ENCODE results near the gene NDUFV1.
"Not testable (repeated sequence)": the region's sequence is repeated elsewhere in the genome, so short reads cannot be mapped to it uniquely, and the experiment has no call there.

The NDUFV1 gene

DNA sequence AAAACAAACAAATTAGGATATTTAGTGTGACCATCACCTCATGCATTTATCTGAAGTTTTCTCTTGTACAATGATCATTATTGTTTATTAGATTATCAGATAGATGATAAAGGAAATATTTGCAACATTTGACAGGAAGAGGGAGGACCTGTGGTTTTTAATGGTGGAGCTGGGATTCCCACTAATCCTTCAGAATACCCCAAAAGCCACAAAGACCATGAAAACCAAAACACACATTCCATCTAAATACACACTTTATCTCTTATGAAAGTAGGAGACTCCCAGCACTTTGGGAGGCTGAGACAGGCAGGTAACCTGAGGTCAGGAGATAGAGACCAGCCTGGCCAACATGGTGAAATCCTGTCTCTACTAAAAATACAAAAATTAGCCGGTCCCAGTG lies 7.6 kb upstream of the NDUFV1 start:
- H3K4me3 ChIP-seq (ENCODE audit: low read depth, low read length): no peak overlapping the region
- no peak for DNase-seq (ENCODE audit: low read depth, low spot score)
- TF ChIP-seq, protein P1, sequence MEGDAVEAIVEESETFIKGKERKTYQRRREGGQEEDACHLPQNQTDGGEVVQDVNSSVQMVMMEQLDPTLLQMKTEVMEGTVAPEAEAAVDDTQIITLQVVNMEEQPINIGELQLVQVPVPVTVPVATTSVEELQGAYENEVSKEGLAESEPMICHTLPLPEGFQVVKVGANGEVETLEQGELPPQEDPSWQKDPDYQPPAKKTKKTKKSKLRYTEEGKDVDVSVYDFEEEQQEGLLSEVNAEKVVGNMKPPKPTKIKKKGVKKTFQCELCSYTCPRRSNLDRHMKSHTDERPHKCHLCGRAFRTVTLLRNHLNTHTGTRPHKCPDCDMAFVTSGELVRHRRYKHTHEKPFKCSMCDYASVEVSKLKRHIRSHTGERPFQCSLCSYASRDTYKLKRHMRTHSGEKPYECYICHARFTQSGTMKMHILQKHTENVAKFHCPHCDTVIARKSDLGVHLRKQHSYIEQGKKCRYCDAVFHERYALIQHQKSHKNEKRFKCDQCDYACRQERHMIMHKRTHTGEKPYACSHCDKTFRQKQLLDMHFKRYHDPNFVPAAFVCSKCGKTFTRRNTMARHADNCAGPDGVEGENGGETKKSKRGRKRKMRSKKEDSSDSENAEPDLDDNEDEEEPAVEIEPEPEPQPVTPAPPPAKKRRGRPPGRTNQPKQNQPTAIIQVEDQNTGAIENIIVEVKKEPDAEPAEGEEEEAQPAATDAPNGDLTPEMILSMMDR (IDR thresholded peaks at IDR 0.05; ENCODE audit: low read depth, low read length): no peak
- in situ Hi-C loops (cut with HindIII; ENCODE audit: low sequenced_read_pairs): no loop called here

DNA sequence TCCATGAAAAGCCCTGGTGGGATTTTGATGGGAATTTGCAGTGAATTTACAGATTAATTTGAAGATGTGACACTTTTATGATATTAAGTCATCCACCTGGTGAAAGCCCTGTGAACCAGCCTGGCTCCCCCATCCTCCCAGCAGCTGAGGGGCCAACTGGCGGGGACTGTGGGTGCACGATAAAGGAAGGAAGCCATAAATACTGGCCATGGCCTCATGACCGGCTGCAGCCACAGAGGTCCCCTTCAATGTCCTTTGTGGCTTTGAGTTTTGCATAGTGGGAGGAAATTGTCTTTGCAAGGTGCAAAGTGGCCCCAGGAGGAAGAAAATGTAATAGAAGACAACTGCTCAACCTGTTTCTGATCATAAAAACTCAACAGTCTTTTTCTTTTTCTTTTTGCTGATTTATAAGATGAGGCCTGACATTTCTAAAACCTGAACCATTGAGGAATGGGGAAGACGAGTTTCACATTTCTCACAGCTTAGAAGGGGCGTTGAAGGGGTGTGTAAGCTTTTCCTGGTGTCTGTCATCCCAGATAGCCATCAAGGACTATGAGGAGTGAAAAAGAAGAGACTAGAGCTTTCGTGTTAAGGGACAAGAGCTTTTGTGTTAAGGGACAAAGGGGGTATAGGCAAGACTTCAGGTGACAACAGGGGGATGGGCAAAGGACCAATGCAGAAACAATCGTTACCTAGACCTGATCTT lies 6.3 kb upstream of the NDUFV1 start:
- H3K4me3 ChIP-seq (ENCODE audit: low read depth, low read length): no peak overlapping the region
- TF ChIP-seq, protein P1 (IDR thresholded peaks at IDR 0.05; ENCODE audit: low read depth, low read length): no peak
- DNase-seq (ENCODE audit: low read depth, low spot score): no peak
- in situ Hi-C loops (cut with HindIII; ENCODE audit: low sequenced_read_pairs): no loop called here

DNA sequence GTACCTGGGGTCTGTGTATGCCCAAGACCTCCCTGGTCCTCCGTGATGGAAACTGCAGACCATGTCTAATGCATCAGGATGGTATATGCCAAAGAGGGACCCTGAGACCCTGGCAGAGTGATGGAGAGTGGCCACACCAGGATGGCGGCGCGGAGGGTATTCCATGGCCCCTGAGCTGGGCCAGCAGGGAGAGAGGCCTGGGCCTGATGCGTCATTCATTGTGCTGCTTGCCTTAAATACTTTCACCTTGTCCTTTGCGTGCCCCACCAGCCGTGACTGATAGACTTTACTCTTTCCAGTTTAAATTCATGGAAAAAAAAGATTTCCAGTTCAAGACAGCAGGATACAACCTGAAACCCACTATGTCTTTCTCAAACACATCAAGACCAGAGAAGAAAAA lies 5.6 kb upstream of the NDUFV1 start:
- no peak for DNase-seq (ENCODE audit: low read depth, low spot score)
- no peak overlapping the region for H3K4me3 ChIP-seq (ENCODE audit: low read depth, low read length)
- in situ Hi-C loops (cut with HindIII; ENCODE audit: low sequenced_read_pairs): no loop called here

DNA sequence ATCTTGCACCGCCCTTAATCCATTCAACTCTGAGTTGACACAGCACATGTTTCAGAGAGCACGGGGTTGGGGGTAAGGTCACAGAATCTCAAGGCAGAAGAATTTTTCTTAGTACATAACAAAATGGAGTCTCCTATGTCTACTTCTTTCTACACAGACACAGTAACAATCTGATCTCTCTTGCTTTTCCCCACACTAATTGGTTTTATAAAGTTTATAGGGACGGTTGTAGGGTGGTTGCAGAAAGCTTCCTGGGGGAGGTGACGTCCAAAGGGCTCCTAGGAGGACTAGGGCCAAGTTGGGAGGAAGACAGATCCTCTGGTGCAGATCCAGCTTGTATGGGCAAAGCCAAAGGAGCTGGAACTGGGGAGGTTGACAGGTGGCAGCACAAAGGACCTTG lies 2.6 kb upstream of the NDUFV1 start:
- H3K4me3 ChIP-seq (ENCODE audit: low read depth, low read length); DNase-seq (ENCODE audit: low read depth, low spot score); in situ Hi-C loops (cut with HindIII; ENCODE audit: low sequenced_read_pairs): not testable (repeated sequence)

More for the DNA sequence above, 5.6 kb upstream of the NDUFV1 start:
- TF ChIP-seq, protein P1 (IDR thresholded peaks at IDR 0.05; ENCODE audit: low read depth, low read length): no peak

DNA sequence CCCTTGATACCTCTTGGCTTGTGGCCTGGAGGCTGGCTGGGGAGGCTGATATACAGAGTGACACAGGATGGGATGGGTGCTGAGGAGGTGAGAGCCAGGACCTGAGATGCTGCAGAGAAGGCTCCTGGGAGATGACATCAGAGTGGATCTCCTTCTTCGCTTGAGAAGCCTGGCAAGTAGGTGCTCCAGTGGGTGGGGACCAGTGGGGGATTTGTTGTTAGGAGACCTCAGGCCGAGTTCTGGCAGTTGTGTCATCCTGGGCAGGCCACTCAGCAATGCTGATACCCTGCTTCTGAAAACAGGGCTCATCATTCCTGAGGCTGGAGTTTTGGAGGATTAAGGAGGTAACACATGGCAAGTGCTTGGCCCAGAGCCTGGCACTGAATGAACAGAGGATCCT lies 1.9 kb upstream of the NDUFV1 start:
- DNase-seq (ENCODE audit: low read depth, low spot score): no peak
- in situ Hi-C loops (cut with HindIII; ENCODE audit: low sequenced_read_pairs): no loop called here
- no peak overlapping the region for H3K4me3 ChIP-seq (ENCODE audit: low read depth, low read length)
- TF ChIP-seq, protein P1 (IDR thresholded peaks at IDR 0.05; ENCODE audit: low read depth, low read length): no peak

DNA sequence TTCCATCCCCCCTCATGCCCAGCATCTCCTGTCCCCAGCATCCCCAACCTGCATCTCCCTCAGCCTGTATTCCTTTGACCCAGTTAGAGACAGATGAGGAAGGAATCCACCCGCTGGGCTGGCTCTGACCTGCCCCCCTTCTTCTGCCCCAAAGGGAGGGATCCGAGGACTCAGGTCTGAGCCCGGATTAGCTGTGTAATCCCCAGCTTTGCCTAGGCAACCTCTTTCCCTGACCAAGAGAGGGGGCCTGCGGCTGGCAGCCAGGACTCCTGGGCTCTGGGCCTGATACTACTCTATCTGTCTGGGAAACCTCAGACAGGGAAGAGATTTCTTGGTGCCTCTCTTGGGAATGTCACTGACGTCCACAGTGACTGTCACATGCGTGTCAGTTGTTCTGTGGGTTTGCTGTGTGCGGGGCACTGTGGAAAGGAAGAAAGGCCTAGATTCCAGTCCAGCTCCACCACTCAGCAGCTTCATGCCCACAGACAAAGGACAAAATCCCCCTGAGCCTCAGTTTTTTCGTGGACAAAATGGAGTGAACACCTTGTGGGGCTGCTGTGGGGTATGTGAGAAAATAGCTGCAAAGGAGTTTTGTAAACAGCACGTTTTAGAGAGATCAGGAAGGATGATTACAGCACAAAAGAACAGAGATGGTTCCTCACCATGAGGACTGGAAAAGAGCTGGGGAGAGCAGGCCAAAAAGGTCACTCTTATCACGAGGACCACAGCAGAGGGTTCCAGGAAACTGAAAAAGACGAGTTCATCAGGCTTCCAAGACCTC lies 1.3 kb upstream of the NDUFV1 start:
- H3K4me3 ChIP-seq (ENCODE audit: low read depth, low read length): no peak overlapping the region
- in situ Hi-C loops (cut with HindIII; ENCODE audit: low sequenced_read_pairs): no loop called here
- DNase-seq (ENCODE audit: low read depth, low spot score): no peak
- TF ChIP-seq, protein P1 (IDR thresholded peaks at IDR 0.05; ENCODE audit: low read depth, low read length): no peak

DNA sequence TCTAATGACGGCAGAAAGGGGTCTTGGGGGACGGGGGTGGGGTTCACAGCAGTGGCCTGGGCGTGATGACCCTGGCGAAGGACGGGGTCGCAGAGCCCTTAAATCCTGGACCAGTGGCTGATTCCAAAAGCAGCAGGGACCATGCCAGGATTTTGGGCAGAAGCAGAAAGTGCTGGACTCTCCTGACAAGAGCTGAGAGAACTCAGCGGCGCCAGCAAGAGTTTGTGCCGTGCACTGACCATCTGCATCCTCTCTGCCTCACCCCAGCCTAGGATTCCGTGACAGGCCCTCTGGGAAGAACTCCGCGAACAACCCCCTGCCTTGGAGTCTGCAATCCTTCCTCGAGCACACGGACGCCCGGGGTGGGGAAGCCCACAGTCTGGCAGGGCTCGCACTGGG lies 644 bp upstream of the NDUFV1 start:
- TF ChIP-seq, protein P1 (IDR thresholded peaks at IDR 0.05; ENCODE audit: low read depth, low read length): no peak
- DNase-seq (ENCODE audit: low read depth, low spot score): no peak
- peak overlapping the region; percentile 97 for H3K4me3 ChIP-seq (ENCODE audit: low read depth, low read length)
- in situ Hi-C loops (cut with HindIII; ENCODE audit: low sequenced_read_pairs): no loop called here

Measured in astrocyte of the spinal cord (primary cell).